Measurements from ENCODE around the gene PALB2.
"Not testable (repeated sequence)": the region's sequence is repeated elsewhere in the genome, so short reads cannot be mapped to it uniquely, and the experiment has no call there.

Gene PALB2

DNA sequence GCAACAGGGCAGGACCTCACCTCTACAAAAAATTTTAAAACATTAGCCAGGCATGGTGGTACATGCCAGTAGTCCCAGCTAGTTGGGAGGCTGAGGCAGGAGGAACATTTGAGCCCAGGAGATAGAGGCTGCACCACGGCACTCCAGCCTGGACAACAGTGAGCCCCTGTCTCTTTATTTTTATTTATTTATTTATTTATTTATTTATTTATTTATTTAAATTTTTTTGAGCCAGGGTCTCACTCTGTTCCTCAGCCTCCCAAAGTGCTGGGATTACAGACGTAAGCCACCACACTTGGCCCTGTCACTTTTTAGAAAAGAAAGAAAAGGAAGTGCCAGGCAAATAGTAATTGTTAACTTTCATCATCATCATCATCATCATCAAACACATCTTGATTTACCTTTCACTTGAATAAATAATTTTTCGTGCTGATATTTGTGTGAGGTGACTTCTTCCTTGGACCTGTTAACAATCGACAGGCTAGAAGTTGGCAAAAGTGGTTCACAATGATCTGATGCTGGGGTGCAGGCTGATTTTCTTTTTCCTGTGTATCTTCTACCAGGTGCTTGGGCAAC, 6.6 kb downstream of the PALB2 start:
- no peaks in the 10 kb centered on the region for H3K27me3 Mint-ChIP-seq (ENCODE audit: low read depth, poor library complexity)
- H3K9me3 Mint-ChIP-seq = no peaks in the 10 kb centered on the region
- TF ChIP-seq, protein P1, sequence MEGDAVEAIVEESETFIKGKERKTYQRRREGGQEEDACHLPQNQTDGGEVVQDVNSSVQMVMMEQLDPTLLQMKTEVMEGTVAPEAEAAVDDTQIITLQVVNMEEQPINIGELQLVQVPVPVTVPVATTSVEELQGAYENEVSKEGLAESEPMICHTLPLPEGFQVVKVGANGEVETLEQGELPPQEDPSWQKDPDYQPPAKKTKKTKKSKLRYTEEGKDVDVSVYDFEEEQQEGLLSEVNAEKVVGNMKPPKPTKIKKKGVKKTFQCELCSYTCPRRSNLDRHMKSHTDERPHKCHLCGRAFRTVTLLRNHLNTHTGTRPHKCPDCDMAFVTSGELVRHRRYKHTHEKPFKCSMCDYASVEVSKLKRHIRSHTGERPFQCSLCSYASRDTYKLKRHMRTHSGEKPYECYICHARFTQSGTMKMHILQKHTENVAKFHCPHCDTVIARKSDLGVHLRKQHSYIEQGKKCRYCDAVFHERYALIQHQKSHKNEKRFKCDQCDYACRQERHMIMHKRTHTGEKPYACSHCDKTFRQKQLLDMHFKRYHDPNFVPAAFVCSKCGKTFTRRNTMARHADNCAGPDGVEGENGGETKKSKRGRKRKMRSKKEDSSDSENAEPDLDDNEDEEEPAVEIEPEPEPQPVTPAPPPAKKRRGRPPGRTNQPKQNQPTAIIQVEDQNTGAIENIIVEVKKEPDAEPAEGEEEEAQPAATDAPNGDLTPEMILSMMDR (IDR thresholded peaks at IDR 0.05) = no peak
- H3K27ac Mint-ChIP-seq = no peak overlapping the region
- no peak for DNase-seq
- peaks cover 44% of the 10 kb centered on the region for H3K36me3 Mint-ChIP-seq (ENCODE audit: low read depth)
- H3K4me1 Mint-ChIP-seq = peaks cover 5% of the 10 kb centered on the region
- no peak overlapping the region for H3K4me3 Mint-ChIP-seq

DNA sequence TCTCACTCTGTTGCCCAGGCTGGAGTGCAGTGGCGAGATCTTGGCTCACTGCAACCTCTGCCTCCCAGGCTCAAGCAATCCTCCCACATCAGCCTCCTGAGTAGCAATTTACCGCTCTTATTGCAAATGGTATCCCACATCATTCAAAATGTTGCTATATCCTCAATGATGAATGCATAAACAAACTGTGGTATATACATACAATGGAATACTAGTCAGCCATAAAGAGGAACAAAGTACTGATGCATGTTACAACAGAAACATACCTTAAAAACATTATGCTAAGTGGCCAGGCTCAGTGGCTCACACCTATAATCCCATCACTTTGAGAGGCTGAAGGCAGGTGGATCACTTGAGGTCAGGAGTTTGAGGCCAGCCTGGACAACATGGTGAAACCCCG, 9.2 kb downstream of the PALB2 start:
- not testable (repeated sequence) for H3K27ac Mint-ChIP-seq; DNase-seq; H3K9me3 Mint-ChIP-seq; H3K27me3 Mint-ChIP-seq (ENCODE audit: low read depth, poor library complexity); H3K4me3 Mint-ChIP-seq; H3K4me1 Mint-ChIP-seq
- H3K36me3 Mint-ChIP-seq (ENCODE audit: low read depth) = peaks cover 66% of the 10 kb centered on the region

DNA sequence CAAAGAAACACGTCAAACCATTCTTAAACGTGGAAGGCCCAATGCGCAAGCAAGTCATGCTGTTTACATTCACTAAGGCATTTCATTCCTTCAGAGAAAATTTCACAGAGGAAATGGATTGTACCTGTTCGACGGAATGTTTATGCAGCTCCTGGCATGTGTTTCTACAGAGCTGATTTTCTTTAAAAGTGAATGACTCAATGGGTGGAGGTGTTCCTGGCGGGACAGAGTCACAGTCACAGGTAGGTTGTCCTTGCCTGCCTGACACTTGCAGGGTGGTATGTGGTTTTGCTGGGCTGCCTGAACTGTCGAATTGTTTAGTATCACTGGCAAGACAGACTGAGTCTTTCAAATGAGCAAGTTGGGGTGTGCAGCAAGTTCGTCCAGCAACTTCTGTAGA, 11.6 kb downstream of the PALB2 start:
- no peak overlapping the region for H3K27ac Mint-ChIP-seq
- peaks cover 59% of the 10 kb centered on the region for H3K36me3 Mint-ChIP-seq (ENCODE audit: low read depth)
- DNase-seq = no peak
- no peaks in the 10 kb centered on the region for H3K27me3 Mint-ChIP-seq (ENCODE audit: low read depth, poor library complexity)
- H3K4me1 Mint-ChIP-seq = no peaks in the 10 kb centered on the region
- H3K4me3 Mint-ChIP-seq = no peak overlapping the region
- H3K9me3 Mint-ChIP-seq = no peaks in the 10 kb centered on the region
- TF ChIP-seq, protein P1 (IDR thresholded peaks at IDR 0.05) = no peak

DNA sequence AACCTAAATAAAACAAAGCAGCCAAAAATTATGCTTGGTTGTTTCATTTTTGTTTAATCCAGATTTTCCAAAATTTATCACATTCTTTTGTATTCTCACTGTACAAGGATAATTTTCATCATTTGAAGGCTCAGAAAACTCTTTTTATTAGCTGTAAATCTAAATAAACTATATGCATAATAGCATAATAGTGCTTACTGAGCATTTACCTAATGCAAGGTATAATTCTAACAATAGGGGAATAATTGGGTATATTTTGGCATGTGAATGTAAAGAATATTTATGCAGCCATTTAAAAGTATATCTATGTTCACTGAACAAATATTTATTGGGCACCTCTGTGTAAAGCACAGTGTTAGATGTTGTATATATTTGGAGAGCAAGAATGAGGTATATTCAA, 17.0 kb downstream of the PALB2 start:
- Mint-ChIP-seq H3K4me3 (no peak overlapping the region), H3K27ac (no peak overlapping the region), H3K36me3 (ENCODE audit: low read depth) (peaks cover 65% of the 10 kb centered on the region), H3K4me1 (no peaks in the 10 kb centered on the region), H3K27me3 (ENCODE audit: low read depth, poor library complexity) (no peaks in the 10 kb centered on the region), H3K9me3 (no peaks in the 10 kb centered on the region)
- no peak for DNase-seq
- TF ChIP-seq, protein P1 (IDR thresholded peaks at IDR 0.05) = no peak

DNA sequence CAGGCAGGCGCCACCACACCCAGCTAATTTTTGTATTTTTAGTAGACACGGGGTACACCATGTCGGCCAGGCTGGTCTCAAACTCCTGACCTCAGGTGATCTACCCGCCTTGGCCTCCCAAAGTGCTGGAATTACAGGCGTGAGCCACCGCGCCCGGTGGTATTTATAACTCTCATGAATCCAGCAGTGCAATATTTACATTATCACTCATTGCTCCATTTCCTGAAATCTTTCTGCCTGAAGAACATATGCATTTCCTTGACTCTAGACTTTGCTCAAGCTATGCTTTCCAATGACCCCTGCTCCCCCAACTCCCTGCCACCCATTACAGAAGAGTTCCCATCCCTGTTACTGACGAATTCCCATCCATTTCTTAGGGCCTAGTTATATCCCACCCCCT, 25.3 kb downstream of the PALB2 start:
- no peak overlapping the region for H3K27ac Mint-ChIP-seq
- TF ChIP-seq, protein P1 (IDR thresholded peaks at IDR 0.05) = no peak
- no peaks in the 10 kb centered on the region for H3K27me3 Mint-ChIP-seq (ENCODE audit: low read depth, poor library complexity)
- H3K4me3 Mint-ChIP-seq = no peak overlapping the region
- H3K4me1 Mint-ChIP-seq = no peaks in the 10 kb centered on the region
- no peak for DNase-seq
- H3K9me3 Mint-ChIP-seq = no peaks in the 10 kb centered on the region
- H3K36me3 Mint-ChIP-seq (ENCODE audit: low read depth) = peaks cover 39% of the 10 kb centered on the region

DNA sequence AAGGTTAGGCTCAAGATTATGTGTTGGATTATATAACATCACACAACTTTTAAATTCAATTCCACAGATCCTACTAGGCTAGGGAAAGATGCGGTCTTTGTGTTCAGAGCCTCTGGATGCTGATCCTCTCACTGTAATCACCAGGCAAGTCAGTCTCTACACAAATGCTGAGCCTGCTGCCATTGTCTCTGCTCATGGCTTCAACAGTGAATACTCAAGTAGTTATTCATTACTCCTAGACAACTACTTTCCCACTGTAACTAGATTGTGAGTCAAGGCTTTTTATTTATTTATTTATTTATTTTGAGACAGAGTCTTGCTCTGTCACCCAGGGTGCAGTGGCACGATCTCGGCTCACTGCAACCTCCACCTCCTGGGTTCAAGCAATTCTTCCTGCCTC, 29.2 kb downstream of the PALB2 start:
- Mint-ChIP-seq H3K4me3 (no peak overlapping the region), H3K36me3 (ENCODE audit: low read depth) (peaks cover 24% of the 10 kb centered on the region)

DNA sequence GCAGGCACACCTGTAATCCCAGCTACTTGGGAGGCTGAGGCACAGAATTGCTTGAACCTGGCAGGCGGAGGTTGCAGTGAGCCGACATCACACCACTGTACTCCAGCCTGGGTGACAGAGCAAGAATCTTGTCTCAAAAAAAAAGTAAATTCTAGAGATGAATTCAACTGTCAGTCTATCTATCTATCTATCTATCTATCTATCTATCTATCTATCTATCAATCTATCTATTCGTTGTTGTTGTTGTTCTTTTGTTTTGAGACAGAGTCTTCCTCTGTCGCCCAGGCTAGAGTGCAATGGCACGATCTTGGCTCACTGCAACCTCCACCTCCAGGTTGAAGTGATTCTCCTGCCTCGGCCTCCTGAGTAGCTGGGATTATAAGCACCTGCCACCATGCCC, 30.2 kb downstream of the PALB2 start:
- not testable (repeated sequence) for H3K9me3 Mint-ChIP-seq; H3K4me3 Mint-ChIP-seq; H3K27me3 Mint-ChIP-seq (ENCODE audit: low read depth, poor library complexity); H3K4me1 Mint-ChIP-seq; DNase-seq; H3K27ac Mint-ChIP-seq
- H3K36me3 Mint-ChIP-seq (ENCODE audit: low read depth) = peaks cover 18% of the 10 kb centered on the region

More for the DNA sequence above, 29.2 kb downstream of the PALB2 start:
- TF ChIP-seq, protein P1 (IDR thresholded peaks at IDR 0.05) = no peak
- Mint-ChIP-seq H3K27me3 (ENCODE audit: low read depth, poor library complexity) (no peaks in the 10 kb centered on the region), H3K4me1 (no peaks in the 10 kb centered on the region), H3K27ac (no peak overlapping the region), H3K9me3 (no peaks in the 10 kb centered on the region)
- DNase-seq = no peak
